GM21390 (cell line): Measurements from ENCODE around the gene BMPR1B.

Experiments
- ATAC-seq: cut with Tn5 transposase; IDR thresholded peaks from one replicate; pipeline ENCODE4 v1.9.1; 2021; ENCODE audit not compliant: unreplicated experiment

Gene BMPR1B

DNA sequence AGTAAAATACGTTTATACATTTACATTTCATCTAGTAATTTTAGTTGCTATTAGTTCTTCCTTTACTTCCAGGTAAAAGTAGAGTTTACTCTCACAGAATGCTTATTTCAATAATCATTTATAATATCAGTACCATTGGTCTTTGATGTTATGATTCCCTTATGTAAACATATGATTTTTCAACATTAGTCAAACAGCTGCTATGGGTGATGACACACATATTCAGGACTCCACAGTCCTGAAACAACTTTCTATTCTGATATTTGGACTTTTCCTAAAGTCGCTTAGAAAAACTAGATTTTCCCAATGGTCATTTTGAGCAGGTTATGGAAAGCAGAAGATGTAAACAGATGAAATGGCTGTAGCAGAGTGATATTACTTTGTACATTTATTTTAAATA, 421.2 kb downstream of the BMPR1B start:
- ATAC-seq = no peak

DNA sequence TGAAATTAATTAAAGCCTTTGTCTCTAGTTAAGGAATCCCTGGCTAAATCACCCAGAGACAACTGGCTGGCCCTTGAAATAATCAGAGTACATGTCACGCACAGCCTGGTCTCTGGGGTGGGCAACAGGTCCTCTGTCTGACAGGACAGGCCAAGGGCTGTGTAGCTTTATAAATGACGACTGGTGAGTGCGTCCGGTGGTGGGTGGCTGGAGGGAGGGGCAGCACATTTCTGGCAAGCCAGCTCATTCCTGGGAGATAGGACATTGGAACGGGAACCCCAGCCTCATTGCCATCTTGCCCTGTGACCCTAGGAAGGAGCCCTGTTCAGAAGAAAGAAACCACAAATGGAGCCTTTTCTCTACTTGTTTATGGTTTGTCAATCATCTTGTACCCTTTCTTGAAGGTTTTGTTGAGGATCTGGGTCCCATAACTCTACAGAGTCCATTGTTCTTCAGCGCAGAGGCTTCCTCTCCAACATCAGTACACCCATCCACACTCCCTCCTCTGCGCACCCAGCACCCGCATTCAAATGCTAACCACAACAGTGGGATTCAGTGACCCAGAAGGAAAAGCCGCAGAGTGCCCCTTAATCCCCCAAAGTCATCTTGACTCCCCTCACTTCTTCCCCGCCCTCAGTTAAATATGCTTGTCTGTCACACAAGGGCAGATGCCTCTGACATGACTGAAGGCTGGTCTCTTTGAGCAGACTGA, 422.9 kb downstream of the BMPR1B start:
- no peak for ATAC-seq

DNA sequence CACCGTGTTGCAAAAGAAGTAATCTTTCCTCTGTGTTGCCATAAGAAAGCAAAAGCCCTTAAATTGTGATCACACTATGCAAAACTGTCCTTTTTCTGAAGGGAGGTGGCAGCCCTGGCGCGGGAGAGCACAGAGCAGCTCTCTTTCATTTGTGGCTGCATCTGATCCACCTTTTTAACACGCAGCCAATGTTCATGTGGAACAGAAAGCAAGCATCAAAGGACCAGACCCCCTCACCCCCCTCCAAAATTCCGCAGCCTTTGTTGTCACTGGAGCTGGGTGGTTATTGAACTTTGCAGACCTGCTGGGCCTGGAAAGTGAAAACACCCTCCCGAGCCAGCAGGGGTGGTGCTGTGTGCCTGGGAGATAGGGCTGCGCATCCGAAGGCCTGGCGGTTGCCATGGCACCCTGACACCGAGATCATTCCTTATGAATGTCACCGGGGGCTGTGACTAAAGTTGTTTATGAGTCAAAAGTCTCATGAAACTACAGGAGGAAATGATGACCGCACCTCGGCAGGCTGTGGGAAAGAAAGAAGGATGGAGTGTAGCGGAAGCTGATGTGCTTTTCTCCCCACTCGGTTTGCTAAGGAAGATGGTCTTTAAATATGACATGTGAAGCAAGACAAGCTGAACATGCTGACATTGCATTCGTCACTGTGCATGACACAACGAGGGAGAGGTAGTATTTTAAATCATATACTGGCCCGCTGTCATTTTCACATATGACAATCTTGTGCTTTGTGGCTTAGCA, 423.7 kb downstream of the BMPR1B start:
- no peak for ATAC-seq

DNA sequence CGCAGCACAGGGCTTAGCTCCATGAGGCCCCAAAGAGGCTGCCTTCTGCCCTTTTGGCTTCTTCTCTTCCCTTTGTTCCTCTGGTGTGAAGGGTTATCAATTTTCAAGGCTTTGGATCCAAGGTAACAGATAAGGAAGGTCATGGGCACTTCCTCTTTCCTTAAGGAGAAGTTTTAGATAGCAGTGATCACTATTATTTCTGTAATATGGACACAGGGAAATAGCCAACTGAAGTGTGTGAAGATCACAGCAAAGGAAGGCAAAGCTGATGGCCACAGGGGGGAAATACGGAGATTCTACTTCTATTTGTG, 424.2 kb downstream of the BMPR1B start:
- ATAC-seq = no peak

DNA sequence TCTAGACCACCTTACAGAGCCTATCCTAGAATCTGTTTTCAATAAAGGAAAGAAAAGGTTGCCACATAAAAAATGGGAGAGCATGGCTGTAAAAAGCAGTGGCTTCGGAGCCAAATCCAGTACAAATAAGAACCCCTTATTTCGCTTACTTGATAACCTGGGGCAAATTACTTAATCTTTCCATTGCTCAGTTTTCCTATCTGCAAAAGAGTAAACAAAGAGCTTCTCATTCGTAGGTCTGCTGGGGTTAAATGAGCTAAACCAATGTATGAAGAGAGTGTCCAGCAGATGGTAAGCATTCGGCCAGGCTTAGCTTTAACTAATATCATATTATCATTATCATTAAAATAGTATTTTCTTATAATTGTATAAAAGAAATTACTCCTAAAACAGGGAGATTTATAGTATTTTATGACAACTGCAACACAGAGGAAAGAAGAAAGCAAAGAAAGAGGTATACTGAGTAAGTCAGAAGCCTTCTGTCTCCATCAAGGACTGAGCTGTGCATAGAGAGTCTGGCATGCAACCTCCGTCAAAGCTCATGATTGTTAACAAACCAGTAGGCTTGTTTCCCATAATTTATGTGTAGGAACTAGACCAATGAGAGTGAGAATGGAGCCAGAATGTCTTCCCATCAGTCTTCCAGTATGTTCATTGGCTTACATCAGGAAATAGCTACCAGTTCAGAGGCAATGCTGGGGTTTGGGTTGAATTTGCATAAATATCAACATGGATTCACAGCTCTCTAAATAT, 426.1 kb downstream of the BMPR1B start:
- no peak for ATAC-seq

DNA sequence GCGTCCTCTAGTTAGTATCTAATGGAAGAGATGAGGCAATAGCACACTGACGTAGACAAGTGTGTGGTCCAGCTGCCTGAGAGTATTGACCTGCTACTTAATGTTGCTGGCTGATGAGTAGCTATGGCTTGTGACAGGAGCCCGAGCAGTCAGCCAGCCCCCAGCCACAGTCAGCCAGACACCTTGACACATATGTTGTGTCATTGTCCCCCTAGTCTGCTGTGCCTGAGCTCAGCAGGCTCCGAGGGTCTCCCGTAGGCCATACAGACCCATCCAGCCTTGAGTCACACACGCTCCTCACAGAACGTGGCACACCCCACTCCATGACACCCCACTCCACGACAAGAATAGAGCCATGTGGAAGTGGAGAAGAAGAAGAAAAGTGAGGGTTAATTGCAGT, 428.9 kb downstream of the BMPR1B start:
- no peak for ATAC-seq

DNA sequence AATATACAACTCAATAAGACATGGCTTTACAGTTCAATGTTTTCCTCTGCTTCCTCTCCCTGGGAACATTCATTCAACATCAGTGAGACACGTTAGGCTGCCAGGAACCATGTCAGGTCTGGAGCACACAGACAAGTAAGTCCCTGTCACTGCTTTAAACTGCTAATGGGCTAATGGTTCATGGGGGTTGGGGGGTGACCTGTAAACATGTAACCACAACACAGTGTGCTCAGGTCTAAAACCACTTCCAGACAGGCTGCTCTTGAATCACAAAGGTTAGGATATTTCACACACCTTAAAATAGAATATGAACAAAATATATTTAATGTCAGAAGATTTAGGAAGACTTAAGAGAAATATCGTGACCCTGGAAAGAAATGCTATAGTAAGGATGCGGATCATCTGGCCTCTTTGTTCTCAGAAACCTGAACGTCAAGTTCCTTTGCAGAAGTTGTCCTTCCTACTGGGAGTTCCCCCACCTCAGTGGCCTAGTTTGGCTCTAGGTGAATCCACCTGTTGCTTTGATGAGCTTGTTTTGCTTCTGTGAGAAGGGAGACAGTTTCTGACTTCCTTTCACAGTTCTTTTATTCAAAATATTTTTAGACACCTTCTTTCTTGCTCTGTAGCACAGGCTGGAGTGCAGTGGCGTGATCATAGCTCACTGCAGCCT, 431.1 kb downstream of the BMPR1B start:
- no peak for ATAC-seq

DNA sequence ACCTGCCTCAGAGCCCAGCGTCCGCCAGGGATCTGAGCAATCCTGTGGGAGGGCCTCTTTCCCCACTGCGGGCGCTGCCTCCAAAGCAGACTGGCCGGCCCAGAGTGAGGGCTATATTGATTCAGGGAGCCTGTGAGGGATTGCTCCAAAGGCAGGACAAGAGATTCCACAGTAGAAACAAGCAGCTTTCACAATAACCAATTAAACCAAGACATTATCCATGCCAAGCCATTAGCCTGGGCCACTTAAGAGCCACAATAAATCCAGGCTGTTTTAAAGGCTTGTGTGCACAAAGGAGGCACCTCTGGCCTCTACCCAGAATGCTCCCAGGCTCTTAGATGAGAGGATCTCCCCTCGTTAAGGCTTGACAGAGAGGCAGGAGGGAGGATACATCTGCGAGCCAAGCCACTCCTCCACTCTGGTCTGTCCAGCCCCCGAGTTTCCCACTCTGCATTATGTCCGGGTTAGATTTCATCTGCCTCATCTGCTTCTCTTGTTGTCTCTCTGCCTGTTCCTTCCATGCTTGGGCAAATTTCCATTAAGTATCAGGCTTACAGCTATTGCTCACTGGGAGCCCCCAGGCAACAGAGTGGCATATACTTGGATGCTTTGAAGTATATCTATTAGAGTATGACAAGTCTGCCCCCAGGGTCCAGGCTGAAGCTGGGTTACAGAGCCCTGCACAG, 433.1 kb downstream of the BMPR1B start:
- no peak for ATAC-seq

DNA sequence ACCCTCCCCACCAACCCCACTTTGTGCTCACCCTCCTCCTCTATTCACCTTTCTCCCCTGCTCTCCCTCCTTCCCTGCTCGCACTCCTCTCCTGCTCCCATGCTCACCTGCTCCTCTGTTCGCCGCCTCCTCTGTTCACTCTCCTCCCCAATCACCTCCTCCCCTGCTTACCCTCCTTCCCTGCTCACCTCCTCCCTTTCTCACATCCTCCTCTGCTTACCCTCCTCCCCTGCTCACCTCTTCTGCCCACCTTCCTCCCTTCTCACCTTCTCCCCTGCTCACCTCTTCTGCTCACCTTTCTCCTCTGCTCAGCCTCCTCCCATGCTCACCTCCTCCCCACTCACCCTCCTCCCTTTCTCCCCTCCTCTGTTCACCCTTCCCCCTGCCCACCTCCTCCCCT, 433.8 kb downstream of the BMPR1B start:
- ATAC-seq = no peak

DNA sequence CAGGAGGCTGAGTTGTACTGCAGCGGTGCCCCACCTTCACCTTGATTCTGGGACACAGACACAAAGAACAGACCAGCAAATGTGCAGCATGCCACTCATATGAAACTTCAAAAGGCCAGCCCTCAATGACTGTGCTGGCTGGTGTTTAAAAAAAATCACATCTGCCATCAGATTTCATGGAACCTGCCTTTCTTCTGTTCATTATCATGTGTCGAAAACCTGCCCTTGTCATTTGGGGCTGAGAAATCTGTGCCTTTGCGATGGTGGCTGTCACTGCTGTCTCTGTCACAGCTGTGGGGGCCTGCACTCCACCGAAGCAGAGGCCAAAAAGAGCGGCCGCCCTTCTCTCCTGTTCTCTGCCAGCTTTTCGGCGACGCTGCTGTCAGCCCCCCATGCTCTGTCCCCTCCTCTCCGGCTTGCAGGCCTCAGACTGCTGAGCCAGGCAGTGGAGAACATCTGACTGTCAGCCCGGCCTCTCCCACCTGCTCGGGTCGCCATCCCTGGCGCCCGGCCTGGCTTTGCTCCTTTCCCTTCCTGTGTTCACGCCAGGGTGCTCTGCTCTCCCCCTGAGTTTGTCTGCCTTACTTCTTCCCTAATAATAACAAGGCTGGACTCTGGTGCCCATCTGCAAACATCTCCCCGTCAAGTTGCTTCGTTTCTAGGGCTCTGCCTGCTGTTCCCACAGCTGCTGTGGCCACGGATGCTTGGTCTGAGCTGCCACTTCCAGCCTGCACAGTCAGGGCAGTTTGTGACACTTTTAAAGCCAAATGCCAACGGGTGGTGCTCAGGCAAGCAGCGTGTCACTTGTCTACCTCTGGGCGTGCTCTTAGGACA, 435.9 kb downstream of the BMPR1B start:
- no peak for ATAC-seq

DNA sequence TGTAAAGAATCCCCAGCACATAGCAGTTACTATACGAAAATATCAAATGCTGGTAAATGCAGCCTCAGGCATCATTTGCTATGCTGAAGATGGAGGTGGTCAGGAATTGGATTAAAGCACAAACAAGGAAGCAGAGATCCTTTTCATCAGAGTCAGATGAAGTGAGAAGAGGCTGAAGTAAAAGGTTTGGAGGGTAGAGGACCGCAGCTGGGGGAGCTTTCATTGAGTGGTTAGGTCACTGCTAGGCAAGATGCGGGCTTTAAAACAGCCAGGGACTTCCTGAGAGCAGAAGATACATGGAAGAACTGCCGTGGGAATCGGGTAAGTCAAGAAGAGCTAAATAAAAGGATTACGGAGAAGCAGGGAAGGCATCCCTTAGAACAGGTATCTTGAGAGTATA, 439.6 kb downstream of the BMPR1B start:
- no peak for ATAC-seq

DNA sequence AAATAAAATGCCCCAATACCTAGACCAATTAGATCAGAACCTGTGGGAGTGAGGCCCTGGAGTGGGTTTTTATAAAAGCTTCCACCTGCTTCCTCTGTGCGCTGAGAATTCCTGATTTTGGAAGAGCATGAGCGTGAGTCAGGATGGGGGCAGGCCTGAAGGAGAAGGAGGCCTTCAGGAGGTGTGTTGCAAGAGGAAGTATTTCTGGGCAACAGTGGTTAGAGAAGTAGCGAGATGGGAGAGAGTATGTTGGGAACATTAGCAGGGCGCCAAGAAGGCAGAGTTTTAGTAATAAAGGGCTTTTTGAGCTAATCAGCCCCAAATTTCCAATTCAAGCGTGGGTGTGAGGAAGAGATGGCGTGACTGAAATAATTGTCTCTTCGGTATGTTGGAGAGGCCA, 441.2 kb downstream of the BMPR1B start:
- ATAC-seq = no peak

DNA sequence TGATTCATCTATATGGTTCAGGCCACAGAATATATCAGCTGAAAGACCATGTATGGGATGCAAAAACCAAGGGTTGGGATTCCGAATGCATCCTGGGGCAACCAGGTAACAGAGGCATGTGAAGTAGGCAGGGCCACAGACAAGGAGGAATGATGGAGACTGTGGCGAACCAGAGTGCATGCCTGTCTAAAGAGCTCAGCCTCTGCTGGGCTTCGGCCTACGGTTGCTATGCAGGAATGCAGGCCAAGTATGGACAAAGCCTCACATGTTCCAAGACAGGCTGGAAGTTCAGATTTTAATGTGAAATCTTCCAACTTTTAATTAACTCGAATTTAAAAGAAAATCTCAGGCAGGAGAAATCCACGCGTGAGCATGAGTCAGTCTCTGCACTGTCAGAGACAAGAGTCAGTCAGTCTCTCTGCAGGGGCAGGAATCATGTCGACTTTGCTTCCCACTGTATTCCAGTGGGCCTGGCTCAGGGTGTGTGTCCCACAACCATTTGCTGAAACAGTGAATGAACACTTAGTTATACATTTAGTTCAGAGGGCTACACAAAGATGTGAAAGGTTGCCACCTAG, 446.6 kb downstream of the BMPR1B start:
- ATAC-seq = no peak

DNA sequence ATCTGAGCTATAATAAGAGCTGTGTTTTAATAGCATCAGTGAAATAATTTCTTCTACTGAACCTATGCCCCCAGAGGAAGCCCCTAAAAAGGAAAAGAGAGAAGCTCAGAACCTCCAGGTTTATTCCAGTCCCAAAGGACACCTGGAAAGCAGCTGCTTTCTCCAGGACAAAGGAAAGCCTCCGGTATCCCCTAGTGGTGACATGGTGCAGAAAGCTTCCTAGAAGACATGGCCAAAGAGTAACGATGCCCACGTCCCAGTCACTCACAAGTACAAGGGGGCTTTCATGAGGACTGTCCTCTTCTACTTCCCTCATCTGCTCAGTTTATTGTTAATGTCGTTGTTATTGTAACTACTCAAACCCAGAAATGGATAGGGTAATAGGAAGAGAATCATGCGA, 447.1 kb downstream of the BMPR1B start:
- ATAC-seq = no peak
